ENCODE measurements around the gene TMTC2. TPM values are rescaled to one million over a fixed set of nuclear protein-coding genes. Genes with fewer than 3 reads are reported as not detected.

Gene TMTC2
- total RNA-seq, 2 experiments from 2014 or later: 1.8 to 2.1 TPM

DNA sequence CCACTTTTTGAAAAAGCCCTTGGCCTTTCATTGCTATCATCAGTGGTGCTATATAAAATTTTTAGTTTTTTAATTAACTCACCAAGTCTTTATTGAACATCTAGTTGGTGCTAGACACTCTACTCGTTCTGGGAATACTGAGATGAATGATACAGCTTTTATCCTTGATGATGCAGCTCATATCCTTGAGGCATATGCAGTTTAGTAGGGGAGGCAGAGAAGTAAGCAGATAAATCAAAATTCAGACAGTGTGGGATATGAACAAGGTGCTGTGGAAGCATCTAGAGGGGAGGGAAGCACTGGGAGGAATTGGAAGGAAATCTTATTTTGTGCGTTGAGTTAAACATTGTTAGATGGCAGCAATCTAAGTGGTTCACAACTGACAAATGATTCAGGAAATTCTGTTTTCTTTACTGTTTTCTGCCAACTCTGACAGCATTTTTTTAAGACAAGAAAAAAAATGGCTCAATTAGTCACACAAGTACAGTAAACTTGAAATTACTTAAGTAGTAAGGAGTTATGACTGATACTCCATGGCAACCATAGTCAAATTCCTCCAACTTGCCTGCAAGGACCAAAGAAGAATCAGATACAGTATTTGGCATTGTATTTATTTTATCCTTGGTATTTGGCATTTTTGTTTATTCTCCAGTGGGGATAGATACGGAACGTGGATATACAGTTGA, 119.2 kb downstream of the TMTC2 start:
- no peak overlapping the region for H3K4me3 Mint-ChIP-seq
- no peak overlapping the region for H3K4me3 ChIP-seq (ENCODE audit: low read length)
- H3K9me3 Mint-ChIP-seq: no peaks in the 10 kb centered on the region
- TF ChIP-seq, protein P1, sequence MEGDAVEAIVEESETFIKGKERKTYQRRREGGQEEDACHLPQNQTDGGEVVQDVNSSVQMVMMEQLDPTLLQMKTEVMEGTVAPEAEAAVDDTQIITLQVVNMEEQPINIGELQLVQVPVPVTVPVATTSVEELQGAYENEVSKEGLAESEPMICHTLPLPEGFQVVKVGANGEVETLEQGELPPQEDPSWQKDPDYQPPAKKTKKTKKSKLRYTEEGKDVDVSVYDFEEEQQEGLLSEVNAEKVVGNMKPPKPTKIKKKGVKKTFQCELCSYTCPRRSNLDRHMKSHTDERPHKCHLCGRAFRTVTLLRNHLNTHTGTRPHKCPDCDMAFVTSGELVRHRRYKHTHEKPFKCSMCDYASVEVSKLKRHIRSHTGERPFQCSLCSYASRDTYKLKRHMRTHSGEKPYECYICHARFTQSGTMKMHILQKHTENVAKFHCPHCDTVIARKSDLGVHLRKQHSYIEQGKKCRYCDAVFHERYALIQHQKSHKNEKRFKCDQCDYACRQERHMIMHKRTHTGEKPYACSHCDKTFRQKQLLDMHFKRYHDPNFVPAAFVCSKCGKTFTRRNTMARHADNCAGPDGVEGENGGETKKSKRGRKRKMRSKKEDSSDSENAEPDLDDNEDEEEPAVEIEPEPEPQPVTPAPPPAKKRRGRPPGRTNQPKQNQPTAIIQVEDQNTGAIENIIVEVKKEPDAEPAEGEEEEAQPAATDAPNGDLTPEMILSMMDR (IDR thresholded peaks at IDR 0.05): no peak
- H3K36me3 Mint-ChIP-seq (ENCODE audit: low read depth): no peaks in the 10 kb centered on the region
- intact Hi-C loops (cut with DNase I, micrococcal nuclease): no loop called here
- CTCF ChIA-PET: no interaction called here
- DNase-seq (no peak), ATAC-seq (ENCODE audit: poor library complexity) (no peak)
- H3K27ac ChIP-seq (ENCODE audit: low read depth in 1 of 2, low read length in 2 of 2): no peak overlapping the region
- no peaks in the 10 kb centered on the region for H3K36me3 ChIP-seq (ENCODE audit: insufficient read depth, low read length)
- H3K27me3 ChIP-seq (ENCODE audit: control insufficient read depth in 1 of 2, insufficient read depth in 2 of 2, low read length in 2 of 2): no peaks in the 10 kb centered on the region
- no peaks in the 10 kb centered on the region for H3K4me1 ChIP-seq (ENCODE audit: insufficient read depth, low read length)
- no peaks in the 10 kb centered on the region for H3K27me3 Mint-ChIP-seq
- POLR2A ChIA-PET: no interaction called here
- no peaks in the 10 kb centered on the region for H3K4me1 Mint-ChIP-seq (ENCODE audit: low read depth)
- peaks cover 0 to 7% of the 10 kb centered on the region in 2 experiments for H3K9me3 ChIP-seq (ENCODE audit: control insufficient read depth in 1 of 2, insufficient read depth in 1 of 2, low read length in 2 of 2)
- H3K27ac Mint-ChIP-seq: no peak overlapping the region

DNA sequence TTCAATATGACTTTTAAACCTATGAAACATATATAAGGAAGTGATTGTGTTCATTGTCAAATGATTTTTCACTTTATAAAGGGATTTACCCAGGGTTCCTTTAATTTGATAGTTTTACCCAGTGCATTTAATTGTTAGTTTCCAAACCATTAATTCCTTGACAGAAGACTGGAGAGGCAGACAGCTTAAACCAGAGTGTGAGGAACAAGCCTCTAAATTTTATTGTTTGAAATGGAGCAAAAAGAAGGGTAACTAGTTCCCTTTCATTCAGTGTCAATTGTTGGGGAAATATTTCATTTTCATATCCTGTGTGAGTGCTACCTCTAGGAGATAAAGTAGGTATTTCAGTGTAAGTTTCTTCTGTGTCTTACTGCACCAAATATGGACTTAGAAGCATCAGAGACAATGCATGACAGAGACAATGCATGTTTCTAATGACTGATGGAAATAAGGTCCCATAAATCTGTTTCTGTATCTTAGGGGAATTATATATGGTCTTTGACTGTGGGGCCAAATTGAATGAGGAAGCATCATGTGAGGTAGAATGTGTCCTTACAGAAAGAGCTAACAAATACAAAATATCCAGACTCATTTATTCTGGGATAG, 120.5 kb downstream of the TMTC2 start:
- no peak for ATAC-seq (ENCODE audit: poor library complexity)
- H3K9me3 ChIP-seq (ENCODE audit: control insufficient read depth in 1 of 2, insufficient read depth in 1 of 2, low read length in 2 of 2): peaks cover 0 to 2% of the 10 kb centered on the region in 2 experiments
- H3K27ac ChIP-seq (ENCODE audit: low read depth in 1 of 2, low read length in 2 of 2): no peak overlapping the region
- no peak overlapping the region for H3K4me3 ChIP-seq (ENCODE audit: low read length)
- H3K4me1 ChIP-seq (ENCODE audit: insufficient read depth, low read length): no peaks in the 10 kb centered on the region
- intact Hi-C loops (cut with DNase I, micrococcal nuclease): no loop called here
- Mint-ChIP-seq H3K4me1 (ENCODE audit: low read depth) (no peaks in the 10 kb centered on the region), H3K9me3 (no peaks in the 10 kb centered on the region), H3K27ac (no peak overlapping the region), H3K27me3 (no peaks in the 10 kb centered on the region), H3K36me3 (ENCODE audit: low read depth) (no peaks in the 10 kb centered on the region), H3K4me3 (no peak overlapping the region)
- no peak for DNase-seq
- TF ChIP-seq, protein P1 (IDR thresholded peaks at IDR 0.05): no peak
- ChIA-PET CTCF (no interaction called here), POLR2A (no interaction called here)
- no peaks in the 10 kb centered on the region for H3K36me3 ChIP-seq (ENCODE audit: insufficient read depth, low read length)
- H3K27me3 ChIP-seq (ENCODE audit: control insufficient read depth in 1 of 2, insufficient read depth in 2 of 2, low read length in 2 of 2): no peaks in the 10 kb centered on the region

- H3K4me3 ChIP-seq (ENCODE audit: low read length): no peak overlapping the region
- ATAC-seq (ENCODE audit: poor library complexity) (no peak), DNase-seq (no peak)
- H3K27ac ChIP-seq (ENCODE audit: low read depth in 1 of 2, low read length in 2 of 2): no peak overlapping the region
- Mint-ChIP-seq H3K4me1 (ENCODE audit: low read depth) (no peaks in the 10 kb centered on the region), H3K9me3 (no peaks in the 10 kb centered on the region), H3K27me3 (no peaks in the 10 kb centered on the region), H3K36me3 (ENCODE audit: low read depth) (no peaks in the 10 kb centered on the region), H3K4me3 (no peak overlapping the region), H3K27ac (no peak overlapping the region)
- CTCF ChIA-PET: no interaction called here
- H3K36me3 ChIP-seq (ENCODE audit: insufficient read depth, low read length): no peaks in the 10 kb centered on the region
- H3K4me1 ChIP-seq (ENCODE audit: insufficient read depth, low read length): no peaks in the 10 kb centered on the region
- intact Hi-C loops (cut with DNase I, micrococcal nuclease): no loop called here
- TF ChIP-seq, protein P1 (IDR thresholded peaks at IDR 0.05): no peak
- no peaks in the 10 kb centered on the region for H3K9me3 ChIP-seq (ENCODE audit: control insufficient read depth in 1 of 2, insufficient read depth in 1 of 2, low read length in 2 of 2)
- POLR2A ChIA-PET: no interaction called here
- H3K27me3 ChIP-seq (ENCODE audit: control insufficient read depth in 1 of 2, insufficient read depth in 2 of 2, low read length in 2 of 2): no peaks in the 10 kb centered on the region
Observed at GRCh38 chr12:82810568-82810967, 123.9 kb downstream of the TMTC2 start.

Measured in CD4-positive, alpha-beta T cell (primary cell).